ENCODE measurements around the gene DACH2.

The DACH2 gene

GRCh38 chrX:86806786-86807185, 658.5 kb downstream of the DACH2 start:
- no peak for DNase-seq (ENCODE audit: low read depth in 2 of 2)

GRCh38 chrX:86809651-86810050, 661.4 kb downstream of the DACH2 start:
- no peak for DNase-seq (ENCODE audit: low read depth in 2 of 2)

GRCh38 chrX:86829786-86830185, 681.5 kb downstream of the DACH2 start:
- no peak for DNase-seq (ENCODE audit: low read depth in 2 of 2)

- no peak for DNase-seq (ENCODE audit: low read depth in 2 of 2)
These were observed 682.4 kb downstream of the DACH2 start for GRCh38 chrX:86830685-86831084.

- DNase-seq (ENCODE audit: low read depth in 2 of 2) = no peak
These were observed 696.9 kb downstream of the DACH2 start for GRCh38 chrX:86845101-86845500.
